ENCODE data around the gene ZFHX3.

Gene ZFHX3

GRCh38 chr16:72896485-72897118 lies 151.3 kb downstream of the ZFHX3 start:
- no peak for DNase-seq

GRCh38 chr16:72895951-72896350 lies 152.0 kb downstream of the ZFHX3 start:
- no peak for DNase-seq

DNA sequence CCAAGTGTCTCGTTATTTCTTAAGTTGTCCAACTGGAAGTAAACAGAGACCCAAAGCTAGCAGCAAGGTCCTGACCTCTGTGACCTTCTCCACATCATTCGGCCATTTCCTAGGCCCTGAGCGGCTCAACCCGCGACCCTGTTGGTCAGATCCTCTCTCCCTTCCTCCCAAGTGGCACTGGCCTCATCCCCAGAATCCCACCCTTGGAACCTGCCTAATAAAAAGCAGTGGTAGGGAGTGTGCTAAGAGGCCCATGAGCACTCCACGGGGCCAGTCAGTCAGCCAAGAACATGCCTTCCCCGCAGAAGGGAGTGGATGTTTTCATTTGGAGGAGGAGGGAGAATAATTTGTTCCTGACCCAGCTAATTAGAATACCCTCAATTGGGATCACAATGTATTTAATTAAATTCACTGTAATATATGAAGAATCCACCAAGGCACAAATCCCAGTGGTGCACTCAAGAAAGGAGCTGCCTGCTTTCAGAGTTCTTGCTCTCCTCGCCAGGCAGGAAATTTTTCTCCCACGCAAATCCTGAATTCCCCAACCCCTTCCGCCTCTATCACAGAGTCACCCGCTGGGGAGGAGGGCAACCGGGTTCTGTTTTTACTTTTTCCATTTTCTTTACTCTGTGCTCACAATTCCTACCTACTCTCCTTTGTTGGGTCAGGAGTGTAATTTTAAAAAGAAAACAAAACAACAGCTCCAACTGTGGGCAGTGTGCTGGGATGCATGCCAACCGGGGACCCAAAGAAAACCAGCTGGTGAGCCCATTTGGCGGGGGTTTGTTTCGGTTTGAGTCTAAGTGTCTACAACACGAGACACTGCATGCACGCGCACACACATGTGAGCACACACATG lies 153.4 kb downstream of the ZFHX3 start:
- DNase-seq: no peak

DNA sequence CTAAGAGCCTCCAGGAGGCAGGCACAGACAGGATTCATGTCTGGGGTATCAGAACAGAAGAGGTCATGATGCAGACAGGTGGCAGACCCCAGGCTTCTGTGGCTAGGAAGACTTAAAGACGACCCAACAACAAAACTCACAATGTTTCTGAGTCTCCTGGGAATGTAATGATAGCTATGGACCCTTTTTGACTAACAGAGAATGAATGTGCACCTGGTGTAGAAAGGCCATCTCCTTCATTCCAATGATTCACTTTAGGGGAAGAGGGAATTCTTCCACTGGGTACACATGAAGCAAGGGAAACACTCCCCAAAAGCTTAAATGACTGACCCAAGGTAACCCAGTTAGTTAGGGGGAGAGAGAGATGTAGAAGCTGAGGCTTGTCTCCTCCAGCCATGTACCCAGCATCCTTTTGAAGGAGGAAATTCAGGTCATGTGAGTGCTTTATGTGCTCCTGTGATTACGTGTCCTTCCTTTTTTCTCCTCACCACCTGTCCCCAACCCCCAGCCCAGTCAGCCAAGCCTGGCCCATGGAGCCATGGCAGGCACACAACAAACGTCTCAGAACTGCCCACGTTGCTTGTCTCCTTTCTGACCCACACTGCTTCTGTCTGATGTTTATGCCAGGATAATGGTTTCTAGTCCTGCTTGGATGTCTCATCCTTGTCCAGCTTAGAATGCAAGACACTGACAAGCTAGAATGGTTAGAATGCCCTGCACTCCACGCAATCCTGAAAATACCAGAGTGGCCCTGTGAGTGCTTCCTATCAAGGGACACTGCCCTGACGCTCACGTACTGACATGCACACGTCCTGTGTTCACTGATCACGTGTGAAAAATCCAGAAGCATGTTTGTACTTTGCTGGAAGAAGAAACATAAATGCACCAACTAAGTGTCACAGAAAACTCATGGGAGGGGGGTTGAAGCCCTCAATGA lies 156.4 kb downstream of the ZFHX3 start:
- no peak for DNase-seq

DNA sequence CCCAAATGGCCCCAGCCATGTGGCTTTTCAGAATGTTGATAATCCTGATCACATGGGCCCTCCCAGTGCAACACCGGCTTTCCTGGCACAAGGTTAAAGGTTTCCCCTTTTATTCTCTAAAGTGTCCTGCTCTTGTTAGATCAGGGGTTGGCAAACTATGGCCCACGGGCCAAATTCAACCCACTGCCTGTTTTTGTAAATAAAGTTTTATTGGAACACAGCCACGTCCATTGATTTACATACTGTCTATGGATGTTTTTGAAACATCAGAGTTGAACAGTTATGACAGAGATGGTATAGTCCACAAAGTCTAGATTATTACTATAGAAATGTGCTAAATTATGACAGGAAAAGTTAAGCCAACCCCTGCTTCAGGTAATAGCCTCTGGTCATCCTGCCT lies 157.3 kb downstream of the ZFHX3 start:
- DNase-seq: no peak

GRCh38 chr16:72889616-72890582 lies 158.0 kb downstream of the ZFHX3 start:
- DNase-seq: no peak

GRCh38 chr16:72887537-72887936 lies 160.4 kb downstream of the ZFHX3 start:
- DNase-seq: no peak

GRCh38 chr16:72886346-72886974 lies 161.5 kb downstream of the ZFHX3 start:
- no peak for DNase-seq

DNA sequence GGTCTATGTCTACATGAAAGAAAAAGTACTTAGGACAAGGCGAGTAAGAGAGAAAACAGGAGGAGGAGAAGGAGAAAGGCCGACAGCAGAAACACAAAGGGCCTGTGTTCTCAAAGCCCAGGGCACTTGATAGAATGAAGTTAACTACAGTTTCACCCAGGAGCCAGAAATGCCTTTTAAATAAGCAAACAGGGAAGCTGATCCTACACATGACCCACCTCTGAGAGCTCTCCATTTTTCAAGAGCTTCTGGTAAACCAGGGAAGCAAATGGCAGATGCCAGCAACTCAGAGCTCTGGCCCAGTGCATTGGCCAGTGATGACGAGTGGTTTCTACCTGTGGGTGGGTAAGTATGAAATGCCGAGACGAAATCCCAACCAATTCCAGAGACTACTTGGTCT lies 163.4 kb downstream of the ZFHX3 start:
- DNase-seq: no peak

GRCh38 chr16:72884037-72884436 lies 163.9 kb downstream of the ZFHX3 start:
- DNase-seq: no peak

DNA sequence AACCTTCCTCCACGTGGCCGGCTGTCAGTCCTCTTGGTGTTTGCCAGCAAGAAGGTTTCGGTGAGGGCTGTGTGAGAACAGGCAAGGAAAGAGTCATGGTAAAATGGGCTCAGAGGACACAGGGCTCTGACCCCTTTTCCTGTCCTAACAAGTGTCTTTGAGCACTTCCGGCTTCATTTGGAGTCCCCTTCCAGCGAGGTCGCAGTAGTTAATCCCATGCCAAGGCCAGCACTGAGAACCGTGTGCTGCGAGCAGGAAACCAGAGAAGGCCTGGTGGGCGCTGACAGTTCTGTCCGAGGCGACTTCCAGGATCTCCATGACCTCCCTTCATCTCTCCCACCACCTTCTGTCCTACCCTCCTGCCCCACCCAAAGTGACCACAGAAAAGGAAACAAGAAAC lies 168.1 kb downstream of the ZFHX3 start:
- DNase-seq: no peak

GRCh38 chr16:72878301-72879269 lies 169.3 kb downstream of the ZFHX3 start:
- DNase-seq: no peak

DNA sequence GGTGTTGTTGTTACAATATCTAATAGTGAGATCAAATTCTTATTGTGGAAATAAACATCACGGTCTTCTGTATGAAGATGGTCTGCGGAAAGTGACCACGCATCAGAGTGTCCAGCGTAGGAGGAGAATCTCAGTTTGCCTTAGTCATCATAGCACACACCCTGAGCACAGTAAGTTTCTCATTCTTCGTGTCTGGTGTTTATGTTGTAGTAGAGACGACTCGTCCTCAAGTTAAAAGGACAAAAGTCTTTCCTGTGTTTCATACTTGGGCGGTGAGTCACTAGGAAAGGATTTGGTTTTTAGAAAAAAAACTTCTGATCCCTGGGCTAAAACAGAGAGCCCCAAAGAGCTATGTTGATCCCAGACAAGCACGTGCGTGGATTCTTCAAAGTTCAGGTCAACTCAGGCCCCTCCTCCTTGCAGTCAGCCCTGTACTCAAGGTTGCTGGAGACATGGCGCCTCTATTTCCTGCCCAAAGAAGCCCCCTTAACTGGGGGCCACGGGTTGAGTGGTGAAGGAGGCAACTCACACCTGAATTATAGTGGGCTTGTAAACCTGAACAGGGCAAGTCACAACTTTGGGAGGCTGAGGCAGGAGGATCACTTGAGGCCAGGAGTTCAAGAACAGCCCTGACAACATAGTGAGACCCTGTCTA lies 170.4 kb downstream of the ZFHX3 start:
- no peak for DNase-seq

- no peak for DNase-seq
Observed at GRCh38 chr16:72876981-72877373, 171.0 kb downstream of the ZFHX3 start.

DNA sequence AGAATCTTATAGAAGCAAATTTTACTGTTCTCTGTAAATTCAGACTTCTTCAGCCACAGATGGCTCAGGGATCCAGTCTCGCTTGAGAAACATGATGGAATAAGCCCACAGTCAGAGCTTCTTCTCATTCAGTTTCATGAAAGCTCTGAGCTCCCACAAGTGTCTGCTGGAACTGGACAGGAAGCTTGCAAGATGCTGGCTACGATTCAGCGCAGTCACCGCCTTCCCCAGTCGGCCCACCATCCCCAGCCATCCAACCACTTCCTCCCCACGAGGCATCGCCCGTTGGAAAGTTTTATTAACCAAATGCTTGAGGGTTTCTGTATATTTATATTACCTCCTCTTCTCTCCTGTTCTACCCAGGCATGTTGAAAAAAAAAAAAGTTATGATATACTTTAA lies 171.7 kb downstream of the ZFHX3 start:
- no peak for DNase-seq

DNA sequence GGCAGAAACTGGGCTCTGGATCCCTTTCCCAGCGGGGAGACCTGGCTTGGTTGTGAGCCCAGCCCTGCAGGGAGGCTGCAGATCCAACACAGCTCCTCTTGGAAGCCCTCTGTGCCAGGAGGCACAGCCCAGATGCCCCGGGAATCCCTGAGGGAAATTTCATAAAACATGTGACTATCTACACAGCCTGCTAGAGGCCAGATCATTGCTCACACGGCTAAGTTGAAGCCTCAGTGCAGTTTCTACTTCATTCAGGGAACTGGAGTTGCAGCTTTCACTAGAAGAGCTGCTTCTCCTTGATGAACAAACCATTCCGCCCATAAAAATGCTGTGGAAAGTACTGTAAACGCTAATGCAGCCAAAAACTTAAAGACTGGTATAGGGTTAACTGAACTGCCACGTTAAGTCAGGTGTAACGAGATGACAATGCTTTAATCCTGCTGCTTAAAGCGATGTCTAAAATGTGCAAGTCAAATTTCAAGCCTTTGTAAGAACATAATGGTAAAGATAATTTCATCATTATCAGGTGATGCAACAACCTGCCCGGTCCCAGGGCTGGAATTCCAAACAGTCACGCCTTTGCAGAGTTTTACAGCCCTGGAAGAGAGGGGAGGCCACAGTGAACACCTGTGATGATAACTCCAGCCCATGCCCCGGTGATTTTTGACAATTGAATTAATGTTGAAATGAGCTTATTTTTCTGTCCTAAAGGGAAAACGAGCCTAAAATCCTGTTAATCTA lies 172.5 kb downstream of the ZFHX3 start:
- DNase-seq: no peak

DNA sequence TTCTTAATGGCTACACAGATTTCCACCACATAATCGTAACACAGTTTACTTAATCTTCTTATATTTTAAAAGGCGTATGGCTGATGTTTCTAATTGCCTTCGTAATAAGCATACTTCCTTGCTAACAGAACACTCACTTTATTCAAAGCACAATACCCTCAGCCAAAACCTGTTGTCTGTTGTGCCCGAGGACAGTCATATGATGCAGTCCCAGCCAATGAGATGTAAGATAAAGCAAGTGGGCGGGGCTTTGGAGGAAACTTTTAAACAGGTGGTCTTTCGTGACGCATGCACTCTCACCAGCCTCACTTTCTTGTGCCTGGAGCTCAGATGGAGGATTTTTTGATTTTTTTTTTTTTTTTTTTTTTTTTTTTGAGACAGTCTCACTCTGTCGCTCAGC lies 174.1 kb downstream of the ZFHX3 start:
- no peak for DNase-seq

GRCh38 chr16:72873044-72873443 lies 174.9 kb downstream of the ZFHX3 start:
- DNase-seq: no peak

DNA sequence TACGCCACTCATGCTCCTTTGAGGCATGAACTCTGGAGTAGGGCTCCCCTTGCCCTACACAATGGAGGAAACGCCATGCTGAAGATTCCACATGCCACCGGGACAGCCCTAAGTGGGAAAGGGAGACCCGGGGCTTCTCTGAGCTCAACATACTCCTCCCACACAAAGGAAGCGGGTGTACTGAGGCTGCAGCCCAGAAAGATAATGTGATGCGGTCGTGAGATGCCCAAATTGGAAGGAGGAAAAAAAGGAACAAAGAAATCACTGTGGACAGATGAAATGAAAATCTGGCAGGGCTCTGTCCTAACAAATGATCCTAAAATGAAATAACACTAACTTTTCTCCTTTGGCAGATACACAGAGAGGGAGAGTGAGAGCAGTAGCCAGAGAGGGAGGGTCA lies 182.1 kb downstream of the ZFHX3 start:
- no peak for DNase-seq

Data from NCI-H1417 treated with DMSO at 0.1 percent for 48 hours (cell line).